ENCODE data around the gene GALNT17.

Gene GALNT17

DNA sequence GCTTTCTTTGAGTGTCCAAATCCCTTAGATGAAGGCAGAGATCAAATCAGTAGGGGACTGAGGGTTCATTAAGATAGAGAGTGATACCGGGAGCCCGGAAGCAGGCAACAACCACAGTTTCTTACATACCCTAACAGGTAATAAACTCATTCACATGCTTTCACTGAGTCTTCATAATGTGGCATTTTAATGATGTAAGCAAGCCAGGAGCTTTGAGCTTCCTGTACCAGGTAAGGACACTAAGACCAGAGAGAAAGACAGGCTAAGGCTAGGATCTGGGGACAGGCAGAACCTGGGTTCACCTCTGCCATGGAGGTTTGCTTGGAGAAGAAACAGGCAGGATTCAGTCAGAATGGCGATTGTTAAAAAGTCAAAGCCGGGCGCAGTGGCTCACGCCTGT is 618.3 kb downstream of the GALNT17 start:
- Histone ChIP-seq H3K4me1 (ENCODE audit: low read length) (no peaks in the 10 kb centered on the region), H3K27ac (ENCODE audit: low read length) (no peak overlapping the region), H3K79me2 (ENCODE audit: low read length) (no peaks in the 10 kb centered on the region), H3K4me2 (ENCODE audit: low read depth, low read length) (no peak overlapping the region), H3K9me2 (replicated peaks; ENCODE audit: insufficient read depth, low read length) (no peaks in the 10 kb centered on the region), H3K9me3 (replicated peaks; ENCODE audit: insufficient read depth, low read length) (no peaks in the 10 kb centered on the region), H3F3A (ENCODE audit: insufficient read depth, low read length) (no peaks in the 10 kb centered on the region), H3K36me3 (replicated peaks; ENCODE audit: insufficient read depth, low read length) (no peaks in the 10 kb centered on the region), H3K4me3 (ENCODE audit: low read length) (no peak overlapping the region), H2AFZ (ENCODE audit: low read length) (no peak overlapping the region), H3K27me3 (replicated peaks; ENCODE audit: insufficient read depth, low read length) (no peaks in the 10 kb centered on the region), H3K9ac (ENCODE audit: low read length) (no peak overlapping the region), H4K20me1 (ENCODE audit: insufficient read depth, low read length) (no peaks in the 10 kb centered on the region)
- no peak for DNase-seq
- TF ChIP-seq EZH2phosphoT487 (IDR thresholded peaks at IDR 0.05; ENCODE audit: low read length) (no peak), EZH2 (optimal IDR thresholded peaks at IDR 0.05; ENCODE audit: low read depth, low read length) (no peak)
- TF ChIP-seq, protein P1, sequence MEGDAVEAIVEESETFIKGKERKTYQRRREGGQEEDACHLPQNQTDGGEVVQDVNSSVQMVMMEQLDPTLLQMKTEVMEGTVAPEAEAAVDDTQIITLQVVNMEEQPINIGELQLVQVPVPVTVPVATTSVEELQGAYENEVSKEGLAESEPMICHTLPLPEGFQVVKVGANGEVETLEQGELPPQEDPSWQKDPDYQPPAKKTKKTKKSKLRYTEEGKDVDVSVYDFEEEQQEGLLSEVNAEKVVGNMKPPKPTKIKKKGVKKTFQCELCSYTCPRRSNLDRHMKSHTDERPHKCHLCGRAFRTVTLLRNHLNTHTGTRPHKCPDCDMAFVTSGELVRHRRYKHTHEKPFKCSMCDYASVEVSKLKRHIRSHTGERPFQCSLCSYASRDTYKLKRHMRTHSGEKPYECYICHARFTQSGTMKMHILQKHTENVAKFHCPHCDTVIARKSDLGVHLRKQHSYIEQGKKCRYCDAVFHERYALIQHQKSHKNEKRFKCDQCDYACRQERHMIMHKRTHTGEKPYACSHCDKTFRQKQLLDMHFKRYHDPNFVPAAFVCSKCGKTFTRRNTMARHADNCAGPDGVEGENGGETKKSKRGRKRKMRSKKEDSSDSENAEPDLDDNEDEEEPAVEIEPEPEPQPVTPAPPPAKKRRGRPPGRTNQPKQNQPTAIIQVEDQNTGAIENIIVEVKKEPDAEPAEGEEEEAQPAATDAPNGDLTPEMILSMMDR (IDR thresholded peaks at IDR 0.05; ENCODE audit: low read length), result no peak

DNA sequence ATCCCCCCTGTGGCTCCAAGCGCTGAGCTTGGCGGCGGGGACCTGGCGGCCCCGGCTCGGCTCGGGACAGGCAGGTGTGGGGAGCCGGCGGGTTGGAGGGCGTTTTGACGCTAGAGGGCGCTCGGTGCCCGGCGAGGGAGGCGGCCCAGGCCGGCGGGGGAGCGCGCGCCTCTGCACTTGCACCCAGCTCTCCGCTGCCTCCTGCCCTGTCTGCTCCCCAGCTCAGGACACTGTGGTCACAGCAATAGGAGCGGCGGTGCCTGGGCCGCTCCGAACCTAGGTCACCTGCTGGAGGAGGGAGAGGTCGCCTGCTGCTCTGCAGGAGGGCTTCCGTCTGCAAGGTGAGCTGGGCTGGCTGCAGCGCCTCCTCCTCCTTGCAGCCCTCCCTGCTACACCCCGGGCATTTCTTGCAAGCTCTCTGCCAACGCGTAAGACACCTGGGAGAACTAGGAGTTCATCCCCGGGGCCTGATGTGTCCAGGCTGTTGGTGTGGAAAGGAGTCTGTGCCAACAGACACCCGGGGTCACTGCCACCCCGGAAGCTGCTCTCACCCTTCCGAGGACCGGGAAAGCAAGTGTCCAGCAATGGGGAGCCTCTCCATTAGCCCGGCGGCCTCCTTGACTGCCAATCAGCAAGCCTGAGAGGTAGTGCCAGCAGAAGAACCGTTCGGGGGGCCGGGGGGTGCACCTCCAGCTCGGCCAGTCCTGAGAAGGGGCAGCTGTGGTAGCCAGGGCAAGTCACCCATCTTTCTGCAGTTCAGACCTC is 620.4 kb downstream of the GALNT17 start:
- Histone ChIP-seq H3K9me3 (replicated peaks; ENCODE audit: insufficient read depth, low read length) (no peaks in the 10 kb centered on the region), H3K27ac (ENCODE audit: low read length) (no peak overlapping the region), H3K36me3 (replicated peaks; ENCODE audit: insufficient read depth, low read length) (no peaks in the 10 kb centered on the region), H3K4me2 (ENCODE audit: low read depth, low read length) (peak overlapping the region; percentile 62), H3K79me2 (ENCODE audit: low read length) (no peaks in the 10 kb centered on the region), H4K20me1 (ENCODE audit: insufficient read depth, low read length) (no peaks in the 10 kb centered on the region), H2AFZ (ENCODE audit: low read length) (peak overlapping the region; percentile 65; the same call in 1 of the 2 replicates), H3K9me2 (replicated peaks; ENCODE audit: insufficient read depth, low read length) (no peaks in the 10 kb centered on the region), H3F3A (ENCODE audit: insufficient read depth, low read length) (no peaks in the 10 kb centered on the region), H3K4me1 (ENCODE audit: low read length) (no peaks in the 10 kb centered on the region), H3K4me3 (ENCODE audit: low read length) (peak overlapping the region; percentile 46; the same call in 1 of the 2 replicates), H3K9ac (ENCODE audit: low read length) (no peak overlapping the region), H3K27me3 (replicated peaks; ENCODE audit: insufficient read depth, low read length) (no peaks in the 10 kb centered on the region)
- TF ChIP-seq, protein P1 (IDR thresholded peaks at IDR 0.05; ENCODE audit: low read length), result peak; percentile 64
- TF ChIP-seq EZH2 (optimal IDR thresholded peaks at IDR 0.05; ENCODE audit: low read depth, low read length), result no peak
- peak; percentile 58 for DNase-seq

DNA sequence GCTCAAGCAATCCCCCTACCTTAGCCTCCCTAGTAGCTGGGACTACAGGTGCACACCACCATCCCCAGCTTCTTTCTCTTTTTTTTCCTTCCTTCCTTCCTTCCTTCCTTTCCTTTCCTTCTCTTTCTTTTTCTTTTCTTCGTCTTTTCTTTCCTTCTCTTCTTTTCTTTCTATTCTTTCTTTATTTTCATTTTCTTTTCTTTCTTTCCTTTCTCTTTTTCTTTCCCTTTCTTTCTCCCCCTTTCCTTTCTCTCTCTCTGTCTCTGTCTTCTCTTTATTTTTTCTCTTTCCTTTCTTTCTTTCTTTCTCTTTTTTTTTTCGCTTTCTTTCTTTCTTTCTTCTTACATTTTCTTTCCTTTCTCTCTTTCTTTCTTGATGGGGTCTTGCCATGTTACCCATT is 621.3 kb downstream of the GALNT17 start:
- H3K36me3 ChIP-seq (replicated peaks; ENCODE audit: insufficient read depth, low read length), result no peaks in the 10 kb centered on the region
- no peaks in the 10 kb centered on the region for H4K20me1 ChIP-seq (ENCODE audit: insufficient read depth, low read length)
- H3K4me3 ChIP-seq (ENCODE audit: low read length), result no peak overlapping the region
- no peak for DNase-seq
- H3K9me3 ChIP-seq (replicated peaks; ENCODE audit: insufficient read depth, low read length), result no peaks in the 10 kb centered on the region
- no peaks in the 10 kb centered on the region for H3K4me1 ChIP-seq (ENCODE audit: low read length)
- no peak overlapping the region for H3K9ac ChIP-seq (ENCODE audit: low read length)
- H3F3A ChIP-seq (ENCODE audit: insufficient read depth, low read length), result no peaks in the 10 kb centered on the region
- no peak overlapping the region for H2AFZ ChIP-seq (ENCODE audit: low read length)
- H3K4me2 ChIP-seq (ENCODE audit: low read depth, low read length), result no peak overlapping the region
- TF ChIP-seq EZH2 (optimal IDR thresholded peaks at IDR 0.05; ENCODE audit: low read depth, low read length) (no peak), EZH2phosphoT487 (IDR thresholded peaks at IDR 0.05; ENCODE audit: low read length) (no peak)
- TF ChIP-seq, protein P1 (IDR thresholded peaks at IDR 0.05; ENCODE audit: low read length), result no peak
- H3K27ac ChIP-seq (ENCODE audit: low read length), result no peak overlapping the region
- H3K9me2 ChIP-seq (replicated peaks; ENCODE audit: insufficient read depth, low read length), result no peaks in the 10 kb centered on the region
- no peaks in the 10 kb centered on the region for H3K27me3 ChIP-seq (replicated peaks; ENCODE audit: insufficient read depth, low read length)
- H3K79me2 ChIP-seq (ENCODE audit: low read length), result no peaks in the 10 kb centered on the region
